ENCODE results near the gene EBF3. TPM values are rescaled to one million over a fixed set of nuclear protein-coding genes. Genes with fewer than 3 reads are reported as not detected.

Gene EBF3
- total and polyA plus RNA-seq, 2 experiments from 2014 or later = 0.27 to 0.49 TPM

- Histone ChIP-seq H3K9me2 (ENCODE audit: insufficient read depth) (no peaks in the 10 kb centered on the region), H3K4me3 (no peak overlapping the region)
Observed at GRCh38 chr10:129837909-129838582, 126.0 kb downstream of the EBF3 start.

More at GRCh38 chr10:129837909-129838582, 126.0 kb downstream of the EBF3 start:
- Histone ChIP-seq H3K27me3 (ENCODE audit: insufficient read depth) (no peaks in the 10 kb centered on the region), H3K36me3 (ENCODE audit: insufficient read depth) (no peaks in the 10 kb centered on the region), H3K4me2 (no peak overlapping the region), H3K4me1 (ENCODE audit: insufficient read depth) (no peaks in the 10 kb centered on the region), H2AFZ (no peak overlapping the region), H3F3A (replicated peaks; ENCODE audit: low read depth) (no peaks in the 10 kb centered on the region), H4K20me1 (replicated peaks; ENCODE audit: insufficient read depth) (no peaks in the 10 kb centered on the region), H3K27ac (ENCODE audit: low read depth) (no peak overlapping the region), H3K79me2 (replicated peaks; ENCODE audit: insufficient read depth) (no peaks in the 10 kb centered on the region)
- ATAC-seq = no peak
- no peaks in the 10 kb centered on the region for H3K4me1 Mint-ChIP-seq
- no peak overlapping the region for H3K27ac Mint-ChIP-seq
- H3K4me3 Mint-ChIP-seq = no peak overlapping the region
- H3K27me3 Mint-ChIP-seq (ENCODE audit: insufficient read depth, low read depth, poor library complexity) = peaks cover 7% of the 10 kb centered on the region
- no peaks in the 10 kb centered on the region for H3K36me3 Mint-ChIP-seq (ENCODE audit: low read depth)
- no peak for DNase-seq (ENCODE audit: low spot score)
- TF ChIP-seq EZH2 (IDR thresholded peaks at IDR 0.05; ENCODE audit: low read depth, unreplicated experiment) (no peak), ZNF114 (CRISPR knock-in tag; IDR thresholded peaks at IDR 0.05) (no peak), REST (IDR thresholded peaks at IDR 0.05; ENCODE audit: unreplicated experiment) (no peak), POLR2AphosphoS5 (IDR thresholded peaks at IDR 0.05; ENCODE audit: low read depth) (no peak), JUNB (IDR thresholded peaks at IDR 0.05; ENCODE audit: unreplicated experiment) (no peak), CREB1 (CRISPR knock-in tag; IDR thresholded peaks at IDR 0.05; ENCODE audit: low read depth) (no peak), EZH2phosphoT487 (IDR thresholded peaks at IDR 0.05; ENCODE audit: unreplicated experiment) (no peak), CTCF (conservative IDR thresholded peaks at IDR 0.05; ENCODE audit: low read depth in 2 of 2) (no peak), NANOG (IDR thresholded peaks at IDR 0.05; ENCODE audit: borderline replicate concordance) (no peak), ZNF331 (CRISPR knock-in tag; IDR thresholded peaks at IDR 0.05; ENCODE audit: low read depth) (no peak), STAT1 (IDR thresholded peaks at IDR 0.05; ENCODE audit: unreplicated experiment) (no peak)
- TF ChIP-seq, protein P1, sequence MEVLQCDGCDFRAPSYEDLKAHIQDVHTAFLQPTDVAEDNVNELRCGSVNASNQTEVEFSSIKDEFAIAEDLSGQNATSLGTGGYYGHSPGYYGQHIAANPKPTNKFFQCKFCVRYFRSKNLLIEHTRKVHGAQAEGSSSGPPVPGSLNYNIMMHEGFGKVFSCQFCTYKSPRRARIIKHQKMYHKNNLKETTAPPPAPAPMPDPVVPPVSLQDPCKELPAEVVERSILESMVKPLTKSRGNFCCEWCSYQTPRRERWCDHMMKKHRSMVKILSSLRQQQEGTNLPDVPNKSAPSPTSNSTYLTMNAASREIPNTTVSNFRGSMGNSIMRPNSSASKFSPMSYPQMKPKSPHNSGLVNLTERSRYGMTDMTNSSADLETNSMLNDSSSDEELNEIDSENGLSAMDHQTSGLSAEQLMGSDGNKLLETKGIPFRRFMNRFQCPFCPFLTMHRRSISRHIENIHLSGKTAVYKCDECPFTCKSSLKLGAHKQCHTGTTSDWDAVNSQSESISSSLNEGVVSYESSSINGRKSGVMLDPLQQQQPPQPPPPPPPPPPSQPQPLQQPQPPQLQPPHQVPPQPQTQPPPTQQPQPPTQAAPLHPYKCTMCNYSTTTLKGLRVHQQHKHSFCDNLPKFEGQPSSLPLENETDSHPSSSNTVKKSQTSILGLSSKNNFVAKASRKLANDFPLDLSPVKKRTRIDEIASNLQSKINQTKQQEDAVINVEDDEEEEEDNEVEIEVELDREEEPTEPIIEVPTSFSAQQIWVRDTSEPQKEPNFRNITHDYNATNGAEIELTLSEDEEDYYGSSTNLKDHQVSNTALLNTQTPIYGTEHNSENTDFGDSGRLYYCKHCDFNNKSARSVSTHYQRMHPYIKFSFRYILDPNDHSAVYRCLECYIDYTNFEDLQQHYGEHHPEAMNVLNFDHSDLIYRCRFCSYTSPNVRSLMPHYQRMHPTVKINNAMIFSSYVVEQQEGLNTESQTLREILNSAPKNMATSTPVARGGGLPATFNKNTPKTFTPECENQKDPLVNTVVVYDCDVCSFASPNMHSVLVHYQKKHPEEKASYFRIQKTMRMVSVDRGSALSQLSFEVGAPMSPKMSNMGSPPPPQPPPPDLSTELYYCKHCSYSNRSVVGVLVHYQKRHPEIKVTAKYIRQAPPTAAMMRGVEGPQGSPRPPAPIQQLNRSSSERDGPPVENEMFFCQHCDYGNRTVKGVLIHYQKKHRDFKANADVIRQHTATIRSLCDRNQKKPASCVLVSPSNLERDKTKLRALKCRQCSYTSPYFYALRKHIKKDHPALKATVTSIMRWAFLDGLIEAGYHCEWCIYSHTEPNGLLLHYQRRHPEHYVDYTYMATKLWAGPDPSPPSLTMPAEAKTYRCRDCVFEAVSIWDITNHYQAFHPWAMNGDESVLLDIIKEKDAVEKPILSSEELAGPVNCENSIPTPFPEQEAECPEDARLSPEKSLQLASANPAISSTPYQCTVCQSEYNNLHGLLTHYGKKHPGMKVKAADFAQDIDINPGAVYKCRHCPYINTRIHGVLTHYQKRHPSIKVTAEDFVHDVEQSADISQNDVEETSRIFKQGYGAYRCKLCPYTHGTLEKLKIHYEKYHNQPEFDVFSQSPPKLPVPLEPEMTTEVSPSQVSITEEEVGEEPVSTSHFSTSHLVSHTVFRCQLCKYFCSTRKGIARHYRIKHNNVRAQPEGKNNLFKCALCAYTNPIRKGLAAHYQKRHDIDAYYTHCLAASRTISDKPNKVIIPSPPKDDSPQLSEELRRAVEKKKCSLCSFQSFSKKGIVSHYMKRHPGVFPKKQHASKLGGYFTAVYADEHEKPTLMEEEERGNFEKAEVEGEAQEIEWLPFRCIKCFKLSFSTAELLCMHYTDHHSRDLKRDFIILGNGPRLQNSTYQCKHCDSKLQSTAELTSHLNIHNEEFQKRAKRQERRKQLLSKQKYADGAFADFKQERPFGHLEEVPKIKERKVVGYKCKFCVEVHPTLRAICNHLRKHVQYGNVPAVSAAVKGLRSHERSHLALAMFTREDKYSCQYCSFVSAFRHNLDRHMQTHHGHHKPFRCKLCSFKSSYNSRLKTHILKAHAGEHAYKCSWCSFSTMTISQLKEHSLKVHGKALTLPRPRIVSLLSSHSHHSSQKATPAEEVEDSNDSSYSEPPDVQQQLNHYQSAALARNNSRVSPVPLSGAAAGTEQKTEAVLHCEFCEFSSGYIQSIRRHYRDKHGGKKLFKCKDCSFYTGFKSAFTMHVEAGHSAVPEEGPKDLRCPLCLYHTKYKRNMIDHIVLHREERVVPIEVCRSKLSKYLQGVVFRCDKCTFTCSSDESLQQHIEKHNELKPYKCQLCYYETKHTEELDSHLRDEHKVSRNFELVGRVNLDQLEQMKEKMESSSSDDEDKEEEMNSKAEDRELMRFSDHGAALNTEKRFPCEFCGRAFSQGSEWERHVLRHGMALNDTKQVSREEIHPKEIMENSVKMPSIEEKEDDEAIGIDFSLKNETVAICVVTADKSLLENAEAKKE (CRISPR knock-in tag; IDR thresholded peaks at IDR 0.05) = no peak
- TF ChIP-seq, protein P2, sequence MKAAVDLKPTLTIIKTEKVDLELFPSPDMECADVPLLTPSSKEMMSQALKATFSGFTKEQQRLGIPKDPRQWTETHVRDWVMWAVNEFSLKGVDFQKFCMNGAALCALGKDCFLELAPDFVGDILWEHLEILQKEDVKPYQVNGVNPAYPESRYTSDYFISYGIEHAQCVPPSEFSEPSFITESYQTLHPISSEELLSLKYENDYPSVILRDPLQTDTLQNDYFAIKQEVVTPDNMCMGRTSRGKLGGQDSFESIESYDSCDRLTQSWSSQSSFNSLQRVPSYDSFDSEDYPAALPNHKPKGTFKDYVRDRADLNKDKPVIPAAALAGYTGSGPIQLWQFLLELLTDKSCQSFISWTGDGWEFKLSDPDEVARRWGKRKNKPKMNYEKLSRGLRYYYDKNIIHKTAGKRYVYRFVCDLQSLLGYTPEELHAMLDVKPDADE (IDR thresholded peaks at IDR 0.05) = no peak
- no peaks in the 10 kb centered on the region for H3K9me3 Mint-ChIP-seq
